Measurements from ENCODE around the gene CH25H.

DNA sequence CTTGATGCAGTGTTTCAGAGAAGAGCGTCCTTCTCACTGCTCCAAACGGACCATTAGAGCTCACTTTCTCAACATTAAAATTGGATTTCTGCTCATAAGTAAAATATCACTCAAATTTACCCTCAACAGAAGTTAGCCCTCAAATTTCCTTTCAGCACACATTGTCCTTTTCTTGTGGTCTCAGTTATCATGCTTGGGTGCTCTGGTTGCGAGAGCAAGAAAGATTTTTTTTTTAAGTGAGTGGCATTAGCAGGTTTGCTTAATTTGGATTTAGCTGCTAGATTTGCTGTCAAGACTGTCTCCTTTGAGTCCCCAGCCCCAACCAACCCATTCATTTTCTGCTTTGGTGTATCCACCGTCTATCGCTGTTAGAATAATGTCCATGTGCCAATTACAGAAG lies 2.6 kb upstream of the CH25H start:
- TF ChIP-seq CTCF (IDR thresholded peaks at IDR 0.05) (no peak), POLR2A (IDR thresholded peaks at IDR 0.05) (no peak)
